Stimulated activated CD8-positive, alpha-beta memory T cell treated with anti-CD3 and anti-CD28 coated beads, Interleukin-2, amount 100 ng/mL, for 48 hours (primary cell): ENCODE measurements around the gene HK1.

Experiments used
- DNase-seq, 2 donors: peaks; one replicate each; pipeline ENCODE4 v3.0.0-alpha.2; 2020; ENCODE audit warnings: low read depth in 2 of 2

The HK1 gene

DNA sequence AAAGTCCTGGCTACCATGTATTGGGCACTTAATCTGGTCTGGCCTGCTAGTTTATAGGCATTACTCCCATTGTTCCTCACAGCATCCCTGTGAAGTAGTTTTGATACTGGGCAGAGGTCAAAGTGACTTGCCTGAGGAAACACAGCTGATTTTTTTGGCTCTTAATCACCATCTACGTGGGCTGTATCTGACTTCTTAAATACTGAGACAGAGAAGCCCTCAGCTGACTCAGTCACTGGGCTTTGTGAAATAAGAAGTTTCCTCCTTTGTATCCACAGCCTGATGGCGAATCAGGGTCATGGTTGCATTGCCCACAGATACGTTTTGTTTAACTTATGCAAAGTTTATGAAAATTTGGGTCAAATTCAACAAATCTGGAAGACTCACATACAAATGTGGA is 125.2 kb downstream of the HK1 start:
- no peak for DNase-seq

DNA sequence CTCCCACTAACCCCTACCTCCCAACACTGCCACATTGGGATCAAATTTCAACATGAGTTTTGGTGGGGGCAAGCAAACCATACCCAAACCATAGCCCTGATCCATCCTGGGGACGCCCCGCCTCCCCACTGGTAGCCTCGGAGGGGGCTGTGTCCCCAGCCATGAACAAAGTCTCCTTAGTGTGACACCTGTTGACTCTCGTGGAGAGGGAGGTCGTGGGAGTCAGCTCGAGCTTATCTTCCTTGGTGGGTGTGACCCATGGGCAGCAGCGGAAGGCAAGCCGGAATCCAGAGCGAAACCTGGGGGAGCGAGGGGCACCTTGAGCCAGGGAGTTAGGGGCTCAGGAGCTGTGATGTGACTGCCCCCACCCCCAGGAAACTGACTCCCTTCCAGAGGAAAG is 126.5 kb downstream of the HK1 start:
- no peak for DNase-seq

DNA sequence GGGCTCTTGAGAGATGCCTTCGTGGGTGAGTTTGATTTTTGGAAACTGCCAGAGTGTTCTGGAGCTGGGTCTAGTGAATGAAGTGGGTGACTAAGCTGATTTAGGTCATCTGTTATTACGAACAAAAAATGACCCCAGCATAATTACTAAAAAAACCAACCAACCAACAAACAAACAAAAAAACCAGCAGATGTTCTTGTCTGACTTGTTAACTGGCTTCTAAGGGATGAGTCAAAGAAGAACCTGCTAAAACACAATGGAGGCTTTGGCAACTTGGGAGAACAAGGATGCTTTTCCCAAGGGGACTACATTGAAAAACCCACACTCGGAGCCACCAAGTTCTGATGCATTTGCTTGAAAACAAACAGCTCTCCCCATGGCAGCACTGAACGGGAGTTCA is 126.9 kb downstream of the HK1 start:
- DNase-seq, result no peak

DNA sequence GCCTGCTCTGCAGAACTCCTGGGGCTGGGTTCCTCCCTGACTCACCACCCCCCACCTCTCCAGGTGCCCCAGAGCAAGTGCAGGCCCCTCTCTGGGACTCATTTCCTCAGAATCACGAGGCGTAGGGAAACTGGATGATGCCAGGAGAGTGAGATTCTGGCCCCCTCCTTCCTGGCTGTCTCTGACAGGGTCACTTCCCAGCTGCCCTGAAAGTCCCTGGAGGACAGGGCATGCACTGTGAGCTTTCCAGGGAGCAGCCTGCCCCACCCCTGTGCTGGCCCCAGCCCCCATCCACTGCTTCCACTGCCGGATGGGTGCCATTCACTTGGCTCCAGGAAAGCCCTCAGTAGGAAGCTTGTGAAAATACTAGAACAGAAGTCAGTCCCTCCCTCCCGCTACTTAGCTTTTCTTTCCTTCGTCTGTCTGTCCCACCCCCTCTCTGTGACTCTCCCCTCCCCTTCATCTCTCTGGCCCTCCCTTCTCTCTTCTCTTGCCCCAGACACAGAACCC is 128.1 kb downstream of the HK1 start:
- DNase-seq, result no peak

DNA sequence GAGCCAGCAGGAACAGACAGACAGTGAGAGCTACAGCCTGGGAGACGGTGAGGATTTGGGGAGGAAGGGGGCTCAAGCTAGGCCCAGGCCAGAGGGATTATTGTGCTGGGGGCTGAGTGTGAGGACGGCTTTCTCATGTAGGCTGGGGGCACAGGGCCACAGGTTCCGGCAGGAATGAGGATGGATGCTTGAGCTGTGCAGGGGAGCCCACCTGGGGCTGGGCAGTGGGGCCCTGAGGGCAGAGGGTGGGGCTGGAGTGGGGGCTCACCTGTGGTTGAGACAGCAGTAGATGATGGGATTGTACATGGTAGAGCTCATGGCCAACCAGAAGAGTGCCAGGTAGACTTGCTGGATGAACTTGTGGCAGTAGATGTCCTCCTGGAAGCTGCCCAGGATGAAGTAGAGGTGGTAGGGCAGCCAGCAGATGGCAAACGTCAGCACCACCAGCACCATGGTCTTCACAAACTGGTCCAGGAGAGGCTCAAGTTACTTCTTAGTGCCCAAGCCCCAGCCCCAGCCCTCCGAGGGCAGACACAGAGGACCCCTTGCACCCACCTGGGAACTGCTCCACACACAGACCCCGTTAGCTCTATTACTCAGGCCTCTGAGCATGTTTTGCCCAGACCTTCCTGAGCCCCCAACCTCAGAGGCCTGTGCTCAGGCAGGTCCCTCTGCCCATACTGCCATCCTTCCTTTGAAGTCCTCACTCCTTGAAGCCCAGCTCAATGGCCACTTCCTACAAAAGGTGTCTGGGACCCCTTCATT is 128.7 kb downstream of the HK1 start:
- DNase-seq, result no peak

DNA sequence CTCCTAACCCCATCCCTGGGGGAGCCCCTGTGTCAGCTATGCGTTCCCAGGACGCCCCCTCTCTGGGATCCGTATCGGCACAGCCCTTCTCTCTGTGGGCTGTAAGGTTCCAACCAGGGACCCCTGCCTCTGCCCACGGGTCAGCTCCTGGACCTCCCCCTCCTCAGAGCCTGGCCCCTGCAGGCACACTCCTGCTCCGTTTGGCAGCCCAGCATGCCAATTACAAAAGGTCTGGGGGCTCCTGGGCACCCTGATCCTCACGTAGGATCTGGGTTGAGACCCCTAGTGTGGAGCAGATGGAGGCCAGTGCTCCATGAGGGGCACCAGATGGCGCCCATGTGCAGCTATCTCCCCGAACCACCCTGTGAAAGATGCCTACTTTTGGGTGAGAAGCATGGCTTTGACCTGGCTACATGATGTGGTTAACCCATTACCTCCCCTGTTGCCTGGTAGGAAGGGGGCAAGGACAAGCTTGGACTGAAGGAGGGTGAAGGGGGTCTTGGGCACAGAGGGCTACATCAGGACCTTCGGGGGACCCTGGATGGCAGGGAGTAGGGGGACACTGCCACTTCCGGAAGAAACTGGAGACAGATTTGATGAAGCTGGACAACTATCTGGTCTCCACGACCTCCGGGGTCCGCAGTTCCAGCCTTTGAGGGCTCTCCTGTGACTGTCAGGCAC is 129.5 kb downstream of the HK1 start:
- no peak for DNase-seq

DNA sequence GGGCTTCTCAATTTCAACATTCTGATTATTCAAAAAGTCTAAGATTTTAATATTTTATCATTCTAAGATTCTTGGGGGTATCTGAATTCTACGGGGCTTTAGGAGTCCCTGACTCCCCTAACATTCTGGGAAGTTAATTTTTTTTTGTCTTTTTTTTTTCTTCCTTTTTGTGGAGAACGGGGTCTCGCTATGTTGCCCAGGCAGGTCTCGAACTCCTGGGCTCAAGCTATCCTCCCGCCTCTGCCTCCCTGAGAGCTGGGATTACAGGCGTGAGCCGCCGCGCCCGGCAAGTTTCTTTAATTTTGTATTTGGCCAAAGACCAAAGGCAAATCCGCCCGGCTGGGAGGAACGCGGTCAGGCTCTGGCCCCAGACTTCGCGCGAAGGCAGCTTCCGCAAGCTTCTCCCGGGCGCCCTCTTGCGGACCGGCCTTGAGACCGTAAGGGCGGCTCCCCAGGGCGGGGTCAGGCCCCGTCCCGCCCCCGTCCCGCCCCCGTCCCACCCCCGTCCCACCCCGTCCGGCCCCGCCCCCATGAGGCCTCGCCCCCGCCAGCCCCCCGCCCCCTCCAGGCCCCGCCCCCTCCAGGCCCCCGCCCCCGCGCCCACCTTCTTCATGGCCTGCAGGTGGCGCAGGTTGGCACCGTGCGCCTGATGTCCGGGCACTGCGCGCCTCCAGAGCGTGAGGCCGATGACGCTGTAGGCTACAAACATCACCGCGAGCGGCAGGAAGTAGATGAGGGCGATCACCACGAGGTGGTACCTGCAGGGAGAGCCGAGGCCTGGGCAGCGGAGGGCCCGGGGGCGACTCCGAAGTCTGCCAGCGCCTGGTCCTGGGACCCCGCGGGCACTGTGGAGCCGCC is 130.3 kb downstream of the HK1 start:
- DNase-seq, result peak; percentile 82 to 91

DNA sequence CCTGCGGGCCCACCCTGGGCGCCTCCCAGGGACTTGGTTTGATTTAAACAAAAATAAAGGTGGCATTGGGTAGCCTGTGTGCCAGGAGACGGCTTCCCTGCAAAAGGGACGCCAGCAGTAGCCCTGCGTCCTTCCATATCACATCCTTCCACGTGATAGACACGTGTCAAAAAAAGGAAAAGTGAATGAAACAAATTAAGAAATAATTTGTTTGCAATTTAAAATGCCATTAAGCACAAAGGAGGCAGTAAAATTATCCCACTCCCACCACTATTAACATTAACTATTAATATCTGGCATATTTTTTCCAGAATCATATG is 130.8 kb downstream of the HK1 start:
- DNase-seq, result no peak

DNA sequence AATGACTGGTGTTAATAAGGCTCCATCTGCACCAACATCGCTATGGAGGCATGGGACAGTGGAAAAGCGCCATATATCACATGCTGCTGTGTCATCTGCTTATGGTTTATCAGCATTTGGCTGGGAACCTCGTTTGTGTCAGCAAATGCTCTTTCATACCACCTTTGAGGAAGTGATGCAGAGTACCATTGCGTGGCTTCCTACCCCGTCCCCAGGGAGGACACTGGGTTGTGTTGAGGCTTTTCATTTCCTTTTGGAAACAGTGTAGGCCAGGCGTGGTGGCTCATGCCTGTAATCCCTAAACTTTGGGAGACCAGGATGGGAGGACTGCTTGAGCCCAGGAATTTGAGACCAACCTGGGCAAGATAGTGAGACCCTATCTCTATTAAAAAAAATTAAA is 131.7 kb downstream of the HK1 start:
- DNase-seq, result no peak

DNA sequence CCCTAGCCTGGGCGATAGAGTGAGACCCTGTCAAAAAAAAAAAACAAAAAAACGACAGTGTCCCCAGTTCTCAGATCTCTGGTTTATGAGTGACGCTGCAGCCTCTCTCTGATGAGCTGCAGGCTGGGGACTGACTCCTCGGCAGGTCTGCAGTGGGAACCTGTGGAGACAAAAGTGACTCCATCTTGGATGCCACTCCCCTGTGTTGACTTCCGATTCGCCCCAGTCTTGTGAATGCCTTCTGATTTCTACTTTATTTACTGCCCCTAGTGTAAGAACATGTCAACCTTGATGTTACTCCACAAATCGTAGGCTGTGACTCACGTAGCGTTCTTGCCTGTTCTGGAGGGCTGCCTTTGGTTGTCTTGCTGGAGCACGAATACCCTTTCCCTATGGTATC is 132.2 kb downstream of the HK1 start:
- no peak for DNase-seq

DNA sequence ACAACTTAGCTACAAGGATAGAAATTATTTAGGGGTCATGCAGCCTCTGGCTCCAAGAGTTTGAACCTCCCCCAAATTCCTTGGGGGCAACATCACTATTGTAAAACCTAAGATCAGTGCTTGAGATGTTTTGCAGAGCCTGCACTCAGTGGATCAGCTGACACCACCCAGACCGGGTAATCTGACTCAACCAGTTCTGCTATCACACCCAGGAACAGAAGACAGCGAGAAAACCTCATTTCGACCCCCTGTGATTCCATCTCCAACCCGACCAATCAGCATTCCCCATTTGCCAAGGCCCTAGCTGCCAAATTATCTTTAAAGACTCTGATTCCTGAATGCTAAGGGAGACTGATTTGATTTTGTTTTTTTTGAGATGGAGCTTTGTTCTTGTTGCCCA is 133.2 kb downstream of the HK1 start:
- no peak for DNase-seq

DNA sequence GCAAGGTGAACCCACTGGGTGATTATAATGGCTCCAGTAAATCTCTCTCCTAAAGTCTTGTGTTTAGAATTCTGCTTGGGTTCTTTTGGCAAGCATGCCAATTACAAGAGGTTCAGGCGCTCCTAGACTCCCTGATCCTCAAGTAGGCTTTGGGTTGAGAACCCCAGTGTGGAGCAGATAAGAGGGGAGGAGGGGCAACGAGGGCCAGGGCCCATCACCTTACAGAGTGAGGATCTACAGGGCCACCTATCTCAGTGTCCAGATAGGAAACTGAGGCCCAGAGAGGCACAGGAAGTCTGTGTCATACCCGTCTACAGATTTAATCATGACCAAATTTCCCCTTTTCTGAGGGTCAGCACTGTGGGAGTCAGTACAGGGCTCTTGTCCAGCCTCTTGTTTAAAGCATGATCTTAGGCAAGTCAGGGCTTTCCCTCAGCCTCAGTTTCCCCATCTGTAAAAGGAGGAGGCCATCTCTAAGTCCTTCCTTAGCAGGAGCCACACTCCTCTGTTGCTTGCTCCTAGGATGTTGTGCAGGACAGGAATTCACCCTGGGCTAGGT is 134.0 kb downstream of the HK1 start:
- DNase-seq, result no peak

DNA sequence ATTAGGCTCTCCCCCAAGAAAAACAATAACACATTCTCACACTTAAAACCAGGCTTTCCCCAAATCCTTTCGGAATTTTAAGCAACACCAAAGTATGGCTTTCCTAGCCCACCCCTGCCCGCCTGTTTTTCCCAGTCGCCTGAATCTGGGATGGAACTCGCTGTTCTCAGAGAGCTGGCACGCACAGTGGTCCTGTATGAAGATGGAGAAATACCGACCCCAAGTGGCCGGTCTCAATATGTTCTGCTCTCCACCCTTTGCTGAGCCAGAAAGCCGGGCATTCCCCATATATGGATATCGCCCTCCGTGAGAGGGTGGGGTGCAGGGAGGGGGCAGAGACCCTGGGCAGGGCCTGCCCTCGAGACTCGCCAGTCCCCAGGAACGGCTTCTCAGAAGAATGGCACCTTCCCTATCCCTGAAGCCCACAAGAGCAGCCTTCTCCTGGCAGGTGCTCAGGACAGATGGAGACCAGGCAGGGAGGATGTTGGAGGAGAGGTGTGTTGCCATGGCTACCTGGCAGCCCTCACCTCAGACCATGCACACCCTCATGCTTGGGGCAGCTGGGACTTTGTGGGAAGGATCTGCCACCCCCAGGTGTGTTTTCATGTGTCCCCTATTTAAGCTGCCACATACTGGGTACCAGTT is 135.0 kb downstream of the HK1 start:
- DNase-seq, result peak in 1 of 2 donors; percentile 19

DNA sequence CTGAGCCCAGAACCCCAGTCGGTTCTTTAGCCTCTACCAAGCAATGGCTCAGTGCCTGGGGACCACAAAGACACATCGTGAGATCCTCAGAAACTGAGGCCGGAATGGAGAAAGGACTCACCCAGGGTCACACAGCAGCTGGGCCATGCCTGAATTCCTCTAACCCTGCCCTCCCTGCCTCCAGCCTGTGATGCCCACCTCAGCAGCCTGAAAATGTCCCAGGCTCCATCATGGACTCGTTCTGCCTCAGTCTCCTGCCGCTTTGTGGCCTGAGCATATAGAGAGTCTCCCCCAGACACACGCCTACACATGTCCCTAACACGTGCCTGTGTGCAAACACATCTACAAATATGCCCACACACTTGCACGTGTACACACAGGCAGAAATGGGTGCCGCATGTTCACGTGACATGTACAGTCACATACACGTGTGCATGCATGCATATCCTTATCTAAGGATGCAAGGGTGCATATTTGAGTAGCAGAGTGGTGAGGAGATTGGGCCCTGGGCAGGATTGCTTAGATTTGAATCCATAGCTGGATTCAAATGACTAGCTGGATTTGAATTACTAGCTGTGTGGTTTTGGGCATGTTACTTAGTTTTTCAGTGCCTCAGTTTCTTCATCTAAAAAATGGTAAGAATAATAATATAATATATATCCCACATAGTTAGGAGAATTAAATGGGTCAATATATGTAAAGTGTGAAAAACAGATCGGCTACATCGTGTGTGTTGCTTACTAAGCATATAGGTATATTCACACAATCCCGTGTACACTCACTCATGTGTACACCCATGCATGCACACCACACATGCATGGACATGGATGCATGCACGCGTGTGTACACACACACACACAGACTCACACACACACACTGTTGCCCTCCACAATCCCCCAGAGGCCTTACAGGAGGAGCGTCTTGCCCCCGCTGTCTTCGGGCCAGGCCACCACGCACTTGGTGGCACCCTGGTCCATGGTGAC is 136.0 kb downstream of the HK1 start:
- DNase-seq, result no peak

DNA sequence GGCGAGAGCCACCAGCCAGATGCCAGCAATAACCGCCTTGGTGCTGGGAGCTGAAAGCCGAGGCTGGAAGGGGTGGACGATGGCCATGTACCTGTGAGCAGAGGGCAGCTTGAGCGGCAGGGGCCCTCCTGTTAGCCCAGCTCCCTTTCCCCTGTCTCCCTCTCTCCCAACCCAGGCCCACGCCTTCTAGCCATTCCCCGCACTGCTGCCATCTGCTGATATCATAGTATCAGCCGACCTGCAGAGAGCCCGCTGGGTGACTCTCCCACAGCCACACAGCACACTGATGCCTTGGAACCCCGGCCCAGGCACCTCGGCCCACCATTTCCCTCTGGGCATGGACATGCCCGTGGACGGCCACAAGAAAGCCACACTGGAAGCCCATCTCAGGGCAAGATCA is 136.8 kb downstream of the HK1 start:
- DNase-seq, result no peak

DNA sequence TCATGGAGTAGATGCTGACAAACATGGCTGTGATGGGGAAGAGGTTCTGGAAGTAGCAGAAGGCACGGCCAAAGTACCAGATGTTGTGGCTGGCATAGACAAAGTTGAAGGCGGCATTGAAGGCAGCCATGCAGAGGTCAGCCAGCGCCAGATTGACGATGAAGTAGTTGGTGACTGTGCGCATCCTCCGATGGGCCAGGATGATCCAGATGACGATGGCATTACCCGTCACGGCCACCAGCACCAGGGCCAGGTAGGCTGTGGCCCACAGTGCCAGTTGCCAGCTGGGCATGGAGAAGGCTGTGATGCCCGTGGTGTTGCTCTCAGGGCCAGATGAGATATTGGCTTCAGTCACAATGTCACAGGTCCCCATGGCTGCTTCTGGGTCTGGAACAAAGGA is 137.7 kb downstream of the HK1 start:
- no peak for DNase-seq

DNA sequence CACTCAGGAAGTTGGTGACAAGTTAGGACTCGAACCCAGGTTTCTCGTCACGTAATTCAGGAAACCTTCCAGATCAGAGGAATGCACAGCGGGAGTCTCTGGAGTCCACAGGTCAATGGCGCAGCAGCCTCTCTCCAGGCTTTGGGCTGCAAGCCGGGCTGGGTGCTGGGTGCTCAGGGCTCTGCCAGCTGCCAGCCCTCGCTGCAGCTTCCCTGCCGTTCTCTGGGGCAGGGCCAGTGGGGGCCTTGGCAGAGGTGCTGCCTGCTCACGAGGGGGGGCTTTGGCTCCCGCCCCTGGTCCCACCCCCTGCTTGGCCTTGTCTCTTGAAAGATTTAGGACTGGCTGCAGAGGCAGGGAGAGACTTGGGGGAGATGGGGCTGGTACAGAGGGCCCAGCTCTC is 138.4 kb downstream of the HK1 start, which contains the start of gene TACR2:
Gene TACR2 (minus strand): TSS at position 224 of the 400 bp plus-strand sequence. CDS start 595 bp downstream, outside the sequence.
- no peak for DNase-seq

DNA sequence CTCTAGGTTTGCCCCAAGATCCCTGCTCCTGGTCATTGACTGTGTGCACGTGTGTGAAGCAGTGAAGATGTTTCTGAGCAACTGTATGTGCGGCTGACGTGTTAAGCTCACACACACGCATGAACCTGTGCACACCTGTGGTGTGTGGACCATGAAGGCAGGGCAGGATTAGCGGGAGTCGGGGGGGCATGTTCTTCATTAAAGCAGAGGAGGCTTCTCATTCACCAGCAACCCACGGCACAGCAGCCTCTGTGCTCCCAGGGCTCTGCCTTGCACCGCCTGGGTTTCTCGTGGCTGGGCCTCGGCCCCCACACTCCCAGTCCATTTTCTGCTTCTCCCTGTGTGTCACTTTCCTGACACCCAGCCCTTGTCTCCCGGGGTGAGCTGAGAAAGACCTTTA is 139.2 kb downstream of the HK1 start:
- DNase-seq, result no peak

DNA sequence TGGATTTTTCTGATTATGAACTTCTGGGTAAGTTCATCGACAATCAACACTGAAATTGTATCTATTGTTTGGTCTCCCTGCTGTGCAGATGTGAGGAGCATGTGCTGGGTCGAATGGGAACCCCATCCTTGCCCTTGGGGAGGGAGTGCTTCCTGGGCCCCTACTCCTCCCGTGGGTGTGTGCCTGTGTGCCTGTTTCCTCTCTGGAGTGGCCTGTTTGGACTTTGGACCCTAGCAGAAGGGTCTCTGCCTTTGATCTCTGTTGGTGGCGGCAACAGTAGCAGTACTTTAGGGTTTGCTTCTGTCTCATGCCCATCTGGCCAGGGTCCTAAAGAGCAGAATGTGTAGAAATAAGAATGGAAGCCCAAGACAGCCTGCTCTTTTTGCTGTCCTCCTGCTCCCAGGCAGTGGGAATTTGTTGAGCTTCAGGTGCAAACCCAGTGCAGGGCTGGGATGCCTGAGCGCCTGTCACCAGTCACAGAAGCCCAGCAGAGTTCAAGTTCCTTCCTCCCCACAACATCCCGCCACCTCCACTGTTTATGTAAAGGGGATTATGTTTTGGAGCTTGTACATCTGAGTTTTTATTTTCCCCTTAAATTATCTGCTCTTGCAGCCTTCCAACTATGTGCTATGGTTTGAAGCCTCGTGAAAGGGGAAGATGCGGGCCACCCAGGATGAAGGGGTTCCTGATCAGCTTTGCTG is 139.9 kb downstream of the HK1 start:
- no peak for DNase-seq
